Activated CD8-positive, alpha-beta T cell treated with anti-CD3 and anti-CD28 coated beads, Interleukin-2, amount 10 ng/mL, durations not matched to agents 7 days and 5 days (primary cell): ENCODE results near the gene IMPDH1. TPM values are rescaled to one million over a fixed set of nuclear protein-coding genes. Genes with fewer than 3 reads are reported as not detected.

ENCODE experiments used
- ATAC-seq: fragments of 150-1000 bp; cut with Tn5 transposase; one replicate; pipeline ENCODE4 v1.10.0; 2021; ENCODE audit warnings: moderate library complexity
- CTCF ChIA-PET: fragments of 350-600 bp; sonication (Branson Sonifier 250); formaldehyde crosslinking; loops from one replicate; lab custom pipeline; 2021; ENCODE audit warnings: antibody characterized with exemption; lab: Charles Lee
- POLR2A ChIA-PET: fragments of 350-600 bp; sonication (Branson Sonifier 250); formaldehyde crosslinking; loops from one replicate; lab custom pipeline; 2021; ENCODE audit warnings: antibody characterized with exemption; lab: Charles Lee
- DNase-seq: peaks from one replicate; pipeline ENCODE4 v3.0.0-alpha.2; 2020
- H3K27ac Mint-ChIP-seq: one replicate; pipeline ENCODE4 v1.8.0; 2021; ENCODE audit warnings: mild to moderate bottlenecking, mixed read lengths
- H3K27me3 Mint-ChIP-seq: one replicate; pipeline ENCODE4 v1.8.0; 2021; ENCODE audit warnings: low read depth, mixed read lengths
- H3K36me3 Mint-ChIP-seq: one replicate; pipeline ENCODE4 v1.8.0; 2021; ENCODE audit warnings: low read depth, mixed read lengths
- H3K4me1 Mint-ChIP-seq: one replicate; pipeline ENCODE4 v1.8.0; 2021; ENCODE audit warnings: low read depth, mixed read lengths
- H3K4me3 Mint-ChIP-seq: one replicate; pipeline ENCODE4 v1.8.0; 2021; ENCODE audit warnings: mild to moderate bottlenecking, mixed read lengths
- H3K9me3 Mint-ChIP-seq: one replicate; pipeline ENCODE4 v1.8.0; 2022; ENCODE audit warnings: mixed read lengths; ENCODE audit not compliant: insufficient read depth
- total RNA-seq, 2 experiments: library from RNA; stranded (reverse); gene quantifications; one replicate each; pipeline ENCODE4 v1.2.3, GENCODE V29; 2021

Gene IMPDH1
- total RNA-seq, 2 experiments from 2014 or later = 75.3 to 80.8 TPM

DNA sequence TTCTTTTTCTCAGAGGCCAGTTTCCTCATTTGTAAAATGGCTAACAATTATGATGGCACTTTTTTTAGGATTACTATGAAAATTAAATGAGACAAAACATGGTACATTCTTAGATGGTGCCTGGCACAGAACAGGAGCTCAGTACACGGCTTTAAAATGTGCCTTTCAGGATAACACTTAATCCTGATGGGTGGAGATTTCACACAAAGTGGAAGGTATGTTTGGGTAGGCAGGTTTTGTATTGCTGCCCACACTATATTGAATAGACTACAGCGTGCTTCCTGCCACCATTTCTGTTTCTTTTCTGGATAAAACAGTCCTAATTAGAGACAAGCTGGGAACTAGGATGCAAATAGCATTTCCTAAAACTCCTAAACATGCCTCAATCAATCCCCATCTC, 22.0 kb upstream of the IMPDH1 start:
- CTCF ChIA-PET = interaction anchor here (1.0 to 17.0 kb wide), 7 partner anchors 12 to 45 kb away, joined by 3 to 432 read pairs (median 4); partner anchors contain the start of genes HILPDA and IMPDH1
- no peaks in the 10 kb centered on the region for H3K36me3 Mint-ChIP-seq
- DNase-seq (no peak), ATAC-seq (no peak)
- no peak overlapping the region for H3K27ac Mint-ChIP-seq
- H3K9me3 Mint-ChIP-seq = no peaks in the 10 kb centered on the region
- no peak overlapping the region for H3K4me3 Mint-ChIP-seq
- POLR2A ChIA-PET = no interaction called here
- peaks cover 12% of the 10 kb centered on the region for H3K4me1 Mint-ChIP-seq
- peaks cover 14% of the 10 kb centered on the region for H3K27me3 Mint-ChIP-seq

- Mint-ChIP-seq H3K27me3 (peaks cover 14% of the 10 kb centered on the region), H3K9me3 (no peaks in the 10 kb centered on the region), H3K36me3 (no peaks in the 10 kb centered on the region), H3K27ac (no peak overlapping the region), H3K4me3 (no peak overlapping the region), H3K4me1 (peaks cover 12% of the 10 kb centered on the region)
- POLR2A ChIA-PET = no interaction called here
- CTCF ChIA-PET = interaction anchor here (1.4 to 17.0 kb wide), 4 partner anchors 13 to 30 kb away, joined by 7 to 432 read pairs (median 206); partner anchors contain the start of gene IMPDH1
- no peak for DNase-seq
- ATAC-seq = no peak
Measured at GRCh38 chr7:128431221-128431620, 21.4 kb upstream of the IMPDH1 start.

GRCh38 chr7:128430207-128430606, 20.4 kb upstream of the IMPDH1 start:
- no peak for ATAC-seq
- POLR2A ChIA-PET = no interaction called here
- Mint-ChIP-seq H3K4me3 (no peak overlapping the region), H3K27ac (no peak overlapping the region), H3K27me3 (peaks cover 10% of the 10 kb centered on the region), H3K36me3 (no peaks in the 10 kb centered on the region), H3K4me1 (peaks cover 12% of the 10 kb centered on the region), H3K9me3 (no peaks in the 10 kb centered on the region)
- CTCF ChIA-PET = interaction anchor here (0.9 to 17.0 kb wide), 4 partner anchors 23 to 43 kb away, joined by 3 to 432 read pairs (median 176); partner anchors contain the start of gene IMPDH1
- no peak for DNase-seq

DNA sequence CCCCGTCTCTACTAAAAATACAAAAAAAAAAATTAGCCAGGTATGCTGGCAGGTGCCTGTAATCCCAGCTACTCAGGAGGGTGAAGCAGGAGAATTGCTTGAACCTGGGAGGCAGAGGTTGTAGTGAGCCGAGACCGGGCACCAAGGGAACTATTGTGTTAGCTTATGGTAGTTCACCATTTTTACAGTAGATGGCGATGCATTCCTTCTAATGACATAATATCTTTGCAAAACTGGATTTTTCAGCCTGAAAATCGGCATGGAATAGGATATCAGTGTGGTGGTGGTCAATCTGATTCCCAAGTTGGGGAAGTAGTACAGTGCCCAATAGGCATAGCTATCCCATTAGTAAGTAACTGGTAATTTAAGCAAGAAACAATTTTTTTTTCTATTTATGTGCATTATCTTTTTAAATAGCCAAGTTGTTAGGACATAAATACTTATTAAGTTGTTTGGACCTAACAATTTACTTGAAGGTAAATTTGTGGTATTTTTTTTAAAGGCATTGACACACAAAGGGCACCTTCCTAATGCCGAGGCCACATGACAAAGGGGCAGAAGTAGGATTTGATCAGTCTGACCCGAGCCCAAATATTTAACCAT, 17.6 kb upstream of the IMPDH1 start:
- no peaks in the 10 kb centered on the region for H3K9me3 Mint-ChIP-seq

DNA sequence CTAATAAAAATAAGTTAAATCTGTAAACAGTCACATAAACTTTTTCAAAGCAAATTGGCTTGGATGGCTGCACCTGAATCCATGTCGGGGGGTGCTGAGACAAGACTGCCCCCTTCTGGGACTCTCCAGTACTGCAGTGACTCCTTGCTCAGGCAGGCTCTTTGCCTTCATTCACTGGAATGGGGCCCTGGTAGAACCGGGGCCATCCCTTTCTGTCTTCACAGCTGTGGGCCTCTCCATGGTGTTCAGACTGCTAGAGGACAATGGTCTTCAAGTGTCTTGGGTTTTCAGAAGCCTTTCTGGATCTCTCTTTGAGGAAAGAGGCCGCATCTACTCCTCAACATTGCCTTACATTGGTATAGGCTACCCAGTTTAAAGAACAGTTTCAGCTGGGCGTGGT, 16.1 kb upstream of the IMPDH1 start:
- Mint-ChIP-seq H3K27me3 (peaks cover 5% of the 10 kb centered on the region), H3K4me3 (no peak overlapping the region), H3K36me3 (no peaks in the 10 kb centered on the region), H3K27ac (no peak overlapping the region), H3K9me3 (no peaks in the 10 kb centered on the region), H3K4me1 (peaks cover 12% of the 10 kb centered on the region)
- CTCF ChIA-PET = interaction anchor here (1.0 to 17.0 kb wide), 20 partner anchors 12 to 458 kb away, joined by 3 to 432 read pairs (median 16); partner anchors contain the start of genes HILPDA, IMPDH1 and RBM28
- peak; percentile 78 for ATAC-seq
- peak; percentile 87 for DNase-seq
- POLR2A ChIA-PET = interaction anchor here (1.0 kb wide), 1 partner anchor 34 kb away, joined by 3 read pairs; no protein-coding TSS in a partner anchor

More for the DNA sequence above, 17.6 kb upstream of the IMPDH1 start:
- CTCF ChIA-PET = interaction anchor here (0.6 to 17.0 kb wide), 34 partner anchors 11 to 456 kb away, joined by 3 to 432 read pairs (median 4); partner anchors contain the start of genes HILPDA, IMPDH1, METTL2B and RBM28
- Mint-ChIP-seq H3K4me1 (peaks cover 12% of the 10 kb centered on the region), H3K36me3 (no peaks in the 10 kb centered on the region), H3K4me3 (no peak overlapping the region), H3K27ac (no peak overlapping the region), H3K27me3 (peaks cover 5% of the 10 kb centered on the region)
- peak; percentile 62 for ATAC-seq
- peak; percentile 43 for DNase-seq
- POLR2A ChIA-PET = interaction anchor here (0.7 to 1.9 kb wide), 4 partner anchors 11 to 43 kb away, joined by 3 to 8 read pairs (median 4); partner anchors contain the start of gene HILPDA

DNA sequence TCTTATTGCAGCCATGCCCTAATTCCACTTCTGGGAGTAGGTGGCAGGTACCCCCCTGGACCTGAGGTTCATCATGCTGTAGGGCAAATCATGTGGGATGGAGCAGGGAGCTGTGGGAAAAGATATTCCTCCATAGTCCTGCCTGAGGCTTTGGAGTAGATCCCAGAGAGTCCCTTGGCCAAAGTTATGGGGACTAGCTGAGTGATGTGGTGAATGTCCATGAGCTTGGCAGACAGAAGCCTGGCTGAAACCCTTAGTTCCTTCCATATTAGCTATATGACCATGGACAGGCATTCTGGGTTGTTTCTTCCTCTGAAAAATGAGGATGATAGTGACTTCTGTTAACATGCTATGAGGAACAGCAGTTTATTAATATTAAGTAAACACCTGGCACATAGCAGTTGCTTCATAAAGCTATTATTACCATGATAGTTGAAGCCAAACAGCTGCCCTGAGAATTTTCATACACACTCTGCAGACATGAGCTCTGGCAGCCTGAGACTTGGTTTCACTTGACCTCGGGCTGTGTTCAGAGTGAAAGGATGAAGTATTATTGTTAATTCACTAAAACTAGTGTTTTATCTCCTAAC, 15.0 kb upstream of the IMPDH1 start:
- H3K36me3 Mint-ChIP-seq = no peaks in the 10 kb centered on the region
- ATAC-seq (no peak), DNase-seq (no peak)
- peaks cover 15% of the 10 kb centered on the region for H3K4me1 Mint-ChIP-seq
- no peak overlapping the region for H3K27ac Mint-ChIP-seq
- peaks cover 5% of the 10 kb centered on the region for H3K27me3 Mint-ChIP-seq
- no peaks in the 10 kb centered on the region for H3K9me3 Mint-ChIP-seq
- H3K4me3 Mint-ChIP-seq = no peak overlapping the region
- ChIA-PET POLR2A (no interaction called here), CTCF (interaction anchor here (0.5 to 17.0 kb wide), 21 partner anchors 14 to 601 kb away, joined by 3 to 432 read pairs (median 6); partner anchors contain the start of genes HILPDA, IMPDH1 and RBM28)

GRCh38 chr7:128422842-128423241, 13.1 kb upstream of the IMPDH1 start:
- DNase-seq = no peak
- Mint-ChIP-seq H3K36me3 (no peaks in the 10 kb centered on the region), H3K27me3 (peaks cover 3% of the 10 kb centered on the region), H3K4me3 (no peak overlapping the region), H3K9me3 (no peaks in the 10 kb centered on the region), H3K27ac (no peak overlapping the region), H3K4me1 (peaks cover 3% of the 10 kb centered on the region)
- CTCF ChIA-PET = interaction anchor here (1.7 to 17.0 kb wide), 5 partner anchors 15 to 38 kb away, joined by 3 to 432 read pairs (median 99); partner anchors contain the start of gene IMPDH1
- POLR2A ChIA-PET = interaction anchor here (0.7 kb wide), 1 partner anchor 770 kb away, joined by 3 read pairs; no protein-coding TSS in a partner anchor
- ATAC-seq = no peak

GRCh38 chr7:128422037-128422436, 12.3 kb upstream of the IMPDH1 start:
- no peaks in the 10 kb centered on the region for H3K9me3 Mint-ChIP-seq
- no peak overlapping the region for H3K27ac Mint-ChIP-seq
- DNase-seq = no peak
- H3K4me1 Mint-ChIP-seq = peaks cover 3% of the 10 kb centered on the region
- ChIA-PET CTCF (interaction anchor here (1.7 to 17.0 kb wide), 3 partner anchors 15 to 39 kb away, joined by 3 to 432 read pairs (median 350); partner anchors contain the start of gene IMPDH1), POLR2A (no interaction called here)
- H3K27me3 Mint-ChIP-seq = peaks cover 3% of the 10 kb centered on the region
- ATAC-seq = no peak
- no peak overlapping the region for H3K4me3 Mint-ChIP-seq
- no peaks in the 10 kb centered on the region for H3K36me3 Mint-ChIP-seq

DNA sequence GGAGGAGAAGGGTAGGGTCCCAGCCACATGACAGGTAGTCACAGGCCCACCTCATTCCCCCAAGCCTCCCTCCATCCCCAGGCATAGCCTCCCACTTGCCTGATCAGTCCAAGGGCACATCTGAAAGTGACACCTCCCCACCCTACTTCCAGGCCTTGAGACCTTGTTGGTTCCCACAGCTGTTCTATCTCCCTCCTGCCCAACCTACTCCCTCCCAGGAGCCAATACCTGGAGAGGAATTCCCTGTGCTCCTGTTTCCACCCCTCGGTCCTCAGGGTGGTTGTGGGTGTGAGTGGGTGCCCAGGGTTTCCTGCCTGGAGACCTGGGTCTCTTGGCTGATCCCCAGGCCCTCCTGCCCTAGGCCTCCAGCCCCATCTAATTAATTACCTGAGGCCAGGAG, 11.6 kb upstream of the IMPDH1 start:
- H3K9me3 Mint-ChIP-seq = no peaks in the 10 kb centered on the region
- H3K36me3 Mint-ChIP-seq = no peaks in the 10 kb centered on the region
- peaks cover 3% of the 10 kb centered on the region for H3K4me1 Mint-ChIP-seq
- ChIA-PET CTCF (interaction anchor here (9.5 to 17.0 kb wide), 2 partner anchors 14 to 40 kb away, joined by 350 to 432 read pairs; partner anchors contain the start of gene IMPDH1), POLR2A (no interaction called here)
- H3K27me3 Mint-ChIP-seq = peaks cover 3% of the 10 kb centered on the region
- ATAC-seq (no peak), DNase-seq (no peak)
- no peak overlapping the region for H3K4me3 Mint-ChIP-seq
- no peak overlapping the region for H3K27ac Mint-ChIP-seq

DNA sequence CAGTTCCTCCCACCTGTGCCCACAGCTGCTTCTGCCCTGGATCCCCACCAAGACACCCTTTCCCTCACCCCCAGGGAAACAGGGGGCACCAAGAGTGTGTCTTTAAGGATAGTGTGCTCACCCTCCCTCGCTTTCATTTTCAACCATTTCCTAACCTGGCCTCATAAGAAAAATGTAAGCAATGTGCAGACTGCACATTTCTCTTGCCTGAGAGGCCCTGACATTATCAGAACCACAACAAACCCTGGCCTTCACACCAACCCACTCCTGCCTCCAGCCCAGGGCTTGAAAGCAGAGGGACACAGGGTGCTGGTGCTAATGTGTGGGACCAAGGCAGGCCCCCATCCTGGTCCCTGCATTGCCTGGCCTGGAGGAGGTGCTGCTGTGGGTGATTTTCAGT, 11.0 kb upstream of the IMPDH1 start:
- ChIA-PET CTCF (interaction anchor here (1.3 to 17.0 kb wide), 2 partner anchors 14 to 73 kb away, joined by 4 to 432 read pairs; partner anchors contain the start of gene IMPDH1), POLR2A (no interaction called here)
- H3K36me3 Mint-ChIP-seq = no peaks in the 10 kb centered on the region
- H3K4me1 Mint-ChIP-seq = peaks cover 3% of the 10 kb centered on the region
- ATAC-seq = no peak
- H3K27ac Mint-ChIP-seq = no peak overlapping the region
- DNase-seq = no peak
- no peak overlapping the region for H3K4me3 Mint-ChIP-seq
- peaks cover 3% of the 10 kb centered on the region for H3K27me3 Mint-ChIP-seq
- no peaks in the 10 kb centered on the region for H3K9me3 Mint-ChIP-seq

DNA sequence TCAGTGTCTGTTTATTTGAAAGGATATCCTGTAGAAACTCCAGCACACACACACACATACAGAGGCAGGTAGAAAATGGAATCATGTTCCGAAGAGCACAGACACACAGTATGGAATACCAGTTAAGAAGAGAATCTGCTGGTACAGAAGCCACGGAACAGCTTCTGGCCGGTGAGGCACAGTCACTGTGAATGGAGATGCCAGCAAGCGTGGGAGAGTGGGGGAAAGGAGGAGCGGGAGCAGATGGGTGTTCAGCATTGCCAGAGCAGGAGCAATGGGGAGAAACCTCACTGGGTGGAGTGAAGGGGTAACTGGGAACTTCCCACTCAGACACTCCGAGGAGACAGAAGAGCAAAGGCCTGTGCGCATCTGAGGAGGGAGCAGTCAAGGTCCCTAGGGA, 9.5 kb upstream of the IMPDH1 start:
- Mint-ChIP-seq H3K27me3 (peaks cover 12% of the 10 kb centered on the region), H3K4me1 (peaks cover 3% of the 10 kb centered on the region), H3K9me3 (no peaks in the 10 kb centered on the region), H3K27ac (no peak overlapping the region), H3K36me3 (no peaks in the 10 kb centered on the region), H3K4me3 (no peak overlapping the region)
- DNase-seq = no peak
- no peak for ATAC-seq
- ChIA-PET POLR2A (no interaction called here), CTCF (interaction anchor here (1.2 to 25.1 kb wide), 5 partner anchors 9 to 72 kb away, joined by 4 to 432 read pairs (median 8); no protein-coding TSS in a partner anchor)
